Measurements from ENCODE around the gene DCXR.

DNA sequence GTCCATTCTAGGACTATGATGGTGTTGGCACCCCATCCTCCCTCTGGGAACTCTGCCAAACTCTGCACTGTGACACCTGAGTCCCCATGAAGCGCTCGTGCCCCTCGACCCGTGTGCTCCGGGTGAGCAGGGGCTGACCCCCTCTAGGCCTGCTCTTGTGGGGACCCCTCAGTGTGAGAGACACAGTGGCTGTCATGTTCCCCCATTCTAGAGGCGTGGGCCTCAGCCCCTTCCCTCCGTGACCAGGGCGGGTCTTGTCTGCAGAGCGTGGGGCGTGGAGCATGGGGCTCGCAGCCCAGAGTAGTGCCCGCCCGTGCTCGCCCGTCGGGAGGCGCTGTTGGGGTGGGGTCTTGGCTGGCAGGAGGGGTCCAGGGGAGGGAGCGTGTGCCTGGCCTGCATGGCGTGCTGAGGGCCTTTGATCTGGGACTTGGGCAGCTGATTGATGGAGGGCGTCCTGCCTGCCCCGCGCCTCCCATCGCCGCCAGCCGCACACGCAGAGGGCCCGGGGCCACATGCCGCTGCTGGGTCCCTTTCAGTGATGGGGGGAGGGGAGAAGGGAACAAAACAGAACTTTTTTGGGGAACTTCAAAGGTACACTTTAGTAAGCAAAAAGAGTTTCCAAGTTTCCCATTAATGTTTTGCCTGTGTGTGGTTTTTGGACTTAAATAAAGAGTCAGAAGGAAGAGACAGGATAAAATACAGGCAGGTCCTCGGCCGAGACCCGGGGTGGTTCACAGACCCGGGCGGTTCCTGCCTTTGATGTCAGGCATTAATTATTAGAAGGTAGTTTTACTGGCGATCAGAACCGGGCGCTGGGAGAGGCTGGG is 37.3 kb downstream of the DCXR start:
- no peak for TF ChIP-seq POLR2A (IDR thresholded peaks at IDR 0.05; ENCODE audit: low read depth, low read length)
- TF ChIP-seq, protein P1, sequence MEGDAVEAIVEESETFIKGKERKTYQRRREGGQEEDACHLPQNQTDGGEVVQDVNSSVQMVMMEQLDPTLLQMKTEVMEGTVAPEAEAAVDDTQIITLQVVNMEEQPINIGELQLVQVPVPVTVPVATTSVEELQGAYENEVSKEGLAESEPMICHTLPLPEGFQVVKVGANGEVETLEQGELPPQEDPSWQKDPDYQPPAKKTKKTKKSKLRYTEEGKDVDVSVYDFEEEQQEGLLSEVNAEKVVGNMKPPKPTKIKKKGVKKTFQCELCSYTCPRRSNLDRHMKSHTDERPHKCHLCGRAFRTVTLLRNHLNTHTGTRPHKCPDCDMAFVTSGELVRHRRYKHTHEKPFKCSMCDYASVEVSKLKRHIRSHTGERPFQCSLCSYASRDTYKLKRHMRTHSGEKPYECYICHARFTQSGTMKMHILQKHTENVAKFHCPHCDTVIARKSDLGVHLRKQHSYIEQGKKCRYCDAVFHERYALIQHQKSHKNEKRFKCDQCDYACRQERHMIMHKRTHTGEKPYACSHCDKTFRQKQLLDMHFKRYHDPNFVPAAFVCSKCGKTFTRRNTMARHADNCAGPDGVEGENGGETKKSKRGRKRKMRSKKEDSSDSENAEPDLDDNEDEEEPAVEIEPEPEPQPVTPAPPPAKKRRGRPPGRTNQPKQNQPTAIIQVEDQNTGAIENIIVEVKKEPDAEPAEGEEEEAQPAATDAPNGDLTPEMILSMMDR (IDR thresholded peaks at IDR 0.05 in 2 of 3, conservative IDR thresholded peaks at IDR 0.05 in 1 of 3; ENCODE audit: control insufficient read depth in 2 of 3, extremely low read depth in 1 of 3, insufficient read depth in 1 of 3, low read depth in 3 of 3, low read length in 3 of 3) = no peak
- TF ChIP-seq TARDBP (IDR thresholded peaks at IDR 0.05; ENCODE audit: borderline replicate concordance) = no peak
- TF ChIP-seq DPF2 (IDR thresholded peaks at IDR 0.05) = no peak
- TF ChIP-seq, protein P2, sequence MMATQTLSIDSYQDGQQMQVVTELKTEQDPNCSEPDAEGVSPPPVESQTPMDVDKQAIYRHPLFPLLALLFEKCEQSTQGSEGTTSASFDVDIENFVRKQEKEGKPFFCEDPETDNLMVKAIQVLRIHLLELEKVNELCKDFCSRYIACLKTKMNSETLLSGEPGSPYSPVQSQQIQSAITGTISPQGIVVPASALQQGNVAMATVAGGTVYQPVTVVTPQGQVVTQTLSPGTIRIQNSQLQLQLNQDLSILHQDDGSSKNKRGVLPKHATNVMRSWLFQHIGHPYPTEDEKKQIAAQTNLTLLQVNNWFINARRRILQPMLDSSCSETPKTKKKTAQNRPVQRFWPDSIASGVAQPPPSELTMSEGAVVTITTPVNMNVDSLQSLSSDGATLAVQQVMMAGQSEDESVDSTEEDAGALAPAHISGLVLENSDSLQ (IDR thresholded peaks at IDR 0.05) = no peak
- TF ChIP-seq, protein P3, sequence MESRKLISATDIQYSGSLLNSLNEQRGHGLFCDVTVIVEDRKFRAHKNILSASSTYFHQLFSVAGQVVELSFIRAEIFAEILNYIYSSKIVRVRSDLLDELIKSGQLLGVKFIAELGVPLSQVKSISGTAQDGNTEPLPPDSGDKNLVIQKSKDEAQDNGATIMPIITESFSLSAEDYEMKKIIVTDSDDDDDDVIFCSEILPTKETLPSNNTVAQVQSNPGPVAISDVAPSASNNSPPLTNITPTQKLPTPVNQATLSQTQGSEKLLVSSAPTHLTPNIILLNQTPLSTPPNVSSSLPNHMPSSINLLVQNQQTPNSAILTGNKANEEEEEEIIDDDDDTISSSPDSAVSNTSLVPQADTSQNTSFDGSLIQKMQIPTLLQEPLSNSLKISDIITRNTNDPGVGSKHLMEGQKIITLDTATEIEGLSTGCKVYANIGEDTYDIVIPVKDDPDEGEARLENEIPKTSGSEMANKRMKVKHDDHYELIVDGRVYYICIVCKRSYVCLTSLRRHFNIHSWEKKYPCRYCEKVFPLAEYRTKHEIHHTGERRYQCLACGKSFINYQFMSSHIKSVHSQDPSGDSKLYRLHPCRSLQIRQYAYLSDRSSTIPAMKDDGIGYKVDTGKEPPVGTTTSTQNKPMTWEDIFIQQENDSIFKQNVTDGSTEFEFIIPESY (IDR thresholded peaks at IDR 0.05) = no peak
- TF ChIP-seq POLR2AphosphoS5 (IDR thresholded peaks at IDR 0.05; ENCODE audit: low read length) = no peak
- no peak for TF ChIP-seq HDAC6 (IDR thresholded peaks at IDR 0.05; ENCODE audit: unreplicated experiment)
- TF ChIP-seq SMARCA5 (IDR thresholded peaks at IDR 0.05) = no peak
